Smooth muscle cell (in vitro differentiated cells): ENCODE measurements around the gene MLLT1. TPM values are rescaled to one million over a fixed set of nuclear protein-coding genes. Genes with fewer than 3 reads are reported as not detected.

Experiments used
- DNase-seq: peaks from one replicate; lab custom pipeline; 2025; ENCODE audit not compliant: unreplicated experiment; lab: John Stamatoyannopoulos, UW
- H2AFZ ChIP-seq: fragments of 200-600 bp; sonication (generic); 2 replicates; pipeline ENCODE4 v1.6.0; 2016; ENCODE audit warnings: antibody characterized with exemption, low read depth, mild to moderate bottlenecking
- H3F3A ChIP-seq: fragments of 200-600 bp; sonication (generic); 2 replicates; pipeline ENCODE4 v1.6.0; 2017; ENCODE audit warnings: antibody characterized with exemption, low read depth
- H3K27ac ChIP-seq: fragments of 200-600 bp; sonication (generic); 2 replicates; pipeline ENCODE4 v1.5.1; 2016; ENCODE audit warnings: low read depth, mild to moderate bottlenecking
- H3K27me3 ChIP-seq: fragments of 200-600 bp; sonication (generic); 2 replicates; pipeline ENCODE4 v1.6.1; 2016; ENCODE audit warnings: low read depth, mild to moderate bottlenecking
- H3K36me3 ChIP-seq: fragments of 200-600 bp; sonication (generic); 2 replicates; pipeline ENCODE4 v1.5.1; 2016; ENCODE audit warnings: low read depth
- H3K4me1 ChIP-seq: fragments of 200-600 bp; sonication (generic); 2 replicates; pipeline ENCODE4 v1.5.1; 2016; ENCODE audit warnings: low read depth
- H3K4me2 ChIP-seq: fragments of 200-600 bp; sonication (generic); 2 replicates; pipeline ENCODE4 v1.6.0; 2016; ENCODE audit warnings: mild to moderate bottlenecking
- H3K4me3 ChIP-seq: fragments of 200-600 bp; sonication (generic); 2 replicates; pipeline ENCODE4 v1.5.1; 2016; ENCODE audit warnings: mild to moderate bottlenecking
- H3K79me2 ChIP-seq: fragments of 200-600 bp; sonication (generic); 2 replicates; pipeline ENCODE4 v1.6.0; 2016; ENCODE audit warnings: low read depth, mild to moderate bottlenecking
- H3K9ac ChIP-seq: fragments of 200-600 bp; sonication (generic); 2 replicates; pipeline ENCODE4 v1.6.0; 2016; ENCODE audit warnings: low read depth
- H3K9me3 ChIP-seq: fragments of 200-600 bp; sonication (generic); replicated peaks from 2 replicates; pipeline ENCODE4 v1.5.1; 2016; ENCODE audit warnings: low read depth
- H4K20me1 ChIP-seq: fragments of 200-600 bp; sonication (generic); 2 replicates; pipeline ENCODE4 v1.6.0; 2016; ENCODE audit warnings: low read depth
- WGBS: methylation state at CpG from one replicate; pipeline ENCODE4 v1.1.7; 2016; ENCODE audit warnings: low lambda C conversion rate; 5-methylcytosine and 5-hydroxymethylcytosine counted together
- polyA plus RNA-seq: library from polyadenylated mRNA; unstranded; fragments of >200 nt; fragmentation: Nextera tagmentation; extraction: Ambion mirVana; gene quantifications from 2 replicates; pipeline ENCODE4 v1.2.1, GENCODE V29; 2016
- total RNA-seq: library from RNA; depleted of rRNA; stranded (reverse); fragments of >200 nt; gene quantifications from 2 replicates; pipeline ENCODE4 v1.2.3, GENCODE V29; 2014
- TF ChIP-seq, protein P1 (sequence below): fragments of 200-600 bp; sonication (generic); IDR thresholded peaks from 2 replicates; pipeline ENCODE4 v1.5.1; 2017; ENCODE audit warnings: borderline replicate concordance, mild to moderate bottlenecking, antibody characterized with exemption; ENCODE audit not compliant: insufficient read depth, poor library complexity, severe bottlenecking

The MLLT1 gene
- total and polyA plus RNA-seq, 2 experiments from 2014 or later: 18.8 to 27.3 TPM

- no peak for DNase-seq
- no peak overlapping the region for H3K4me3 ChIP-seq
- no peaks in the 10 kb centered on the region for H3K36me3 ChIP-seq
- no peak overlapping the region for H2AFZ ChIP-seq
- no peak overlapping the region for H3K9ac ChIP-seq
- no peaks in the 10 kb centered on the region for H3F3A ChIP-seq
- H3K4me2 ChIP-seq: no peak overlapping the region
- no peak overlapping the region for H3K27ac ChIP-seq
- H4K20me1 ChIP-seq: peaks cover 98% of the 10 kb centered on the region
- H3K4me1 ChIP-seq: peaks cover 10% of the 10 kb centered on the region
- no peaks in the 10 kb centered on the region for H3K27me3 ChIP-seq
- no peaks in the 10 kb centered on the region for H3K9me3 ChIP-seq
- H3K79me2 ChIP-seq: peaks cover 55% of the 10 kb centered on the region
- WGBS: 98% methylated on average over 26 of the region's 27 CpGs
- TF ChIP-seq, protein P1, sequence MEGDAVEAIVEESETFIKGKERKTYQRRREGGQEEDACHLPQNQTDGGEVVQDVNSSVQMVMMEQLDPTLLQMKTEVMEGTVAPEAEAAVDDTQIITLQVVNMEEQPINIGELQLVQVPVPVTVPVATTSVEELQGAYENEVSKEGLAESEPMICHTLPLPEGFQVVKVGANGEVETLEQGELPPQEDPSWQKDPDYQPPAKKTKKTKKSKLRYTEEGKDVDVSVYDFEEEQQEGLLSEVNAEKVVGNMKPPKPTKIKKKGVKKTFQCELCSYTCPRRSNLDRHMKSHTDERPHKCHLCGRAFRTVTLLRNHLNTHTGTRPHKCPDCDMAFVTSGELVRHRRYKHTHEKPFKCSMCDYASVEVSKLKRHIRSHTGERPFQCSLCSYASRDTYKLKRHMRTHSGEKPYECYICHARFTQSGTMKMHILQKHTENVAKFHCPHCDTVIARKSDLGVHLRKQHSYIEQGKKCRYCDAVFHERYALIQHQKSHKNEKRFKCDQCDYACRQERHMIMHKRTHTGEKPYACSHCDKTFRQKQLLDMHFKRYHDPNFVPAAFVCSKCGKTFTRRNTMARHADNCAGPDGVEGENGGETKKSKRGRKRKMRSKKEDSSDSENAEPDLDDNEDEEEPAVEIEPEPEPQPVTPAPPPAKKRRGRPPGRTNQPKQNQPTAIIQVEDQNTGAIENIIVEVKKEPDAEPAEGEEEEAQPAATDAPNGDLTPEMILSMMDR: no peak
These were observed 50.4 kb downstream of the MLLT1 start for GRCh38 chr19:6229216-6229913.

DNA sequence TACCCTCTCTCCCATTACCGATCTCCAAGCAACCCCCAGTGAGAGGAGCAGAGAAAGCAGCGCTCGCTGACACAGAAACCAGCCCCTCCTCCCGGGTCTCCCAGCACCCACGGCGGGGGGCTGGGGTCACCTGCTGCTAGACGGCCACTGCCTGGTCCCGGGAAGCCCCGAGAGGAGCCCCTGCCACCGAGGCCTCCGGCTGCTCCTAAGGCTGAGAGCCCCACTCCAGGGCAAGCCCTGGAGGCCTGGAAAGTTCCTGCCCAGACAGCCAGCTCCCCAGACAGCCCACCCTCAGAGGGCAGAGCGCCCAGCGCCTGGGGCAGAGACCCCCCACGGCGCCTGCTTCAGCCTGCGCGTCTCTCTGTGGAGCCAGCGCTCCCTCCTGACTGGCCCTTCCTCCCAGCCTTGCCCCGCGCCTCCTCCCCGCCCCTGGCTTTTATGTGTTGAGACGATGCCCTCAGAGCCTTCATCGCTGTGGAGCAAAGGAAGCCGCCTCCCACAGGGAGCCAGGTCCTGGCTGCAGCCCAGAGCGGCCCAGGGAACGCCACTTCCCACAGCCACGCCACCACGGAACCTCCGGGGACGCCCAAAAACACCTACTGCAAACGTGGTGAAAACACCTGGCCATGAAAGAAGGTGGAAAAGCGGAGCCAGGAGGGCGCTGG, 51.1 kb downstream of the MLLT1 start:
- Histone ChIP-seq H3K4me3 (no peak overlapping the region), H3K36me3 (no peaks in the 10 kb centered on the region), H3K27me3 (no peaks in the 10 kb centered on the region), H4K20me1 (peaks cover 98% of the 10 kb centered on the region), H3K9ac (no peak overlapping the region), H3K4me1 (peaks cover 6% of the 10 kb centered on the region), H3K79me2 (peaks cover 48% of the 10 kb centered on the region), H3K9me3 (no peaks in the 10 kb centered on the region), H3K4me2 (no peak overlapping the region), H3K27ac (no peak overlapping the region), H3F3A (no peaks in the 10 kb centered on the region), H2AFZ (no peak overlapping the region)
- no peak for DNase-seq
- TF ChIP-seq, protein P1: no peak
- WGBS: 91% methylated on average over 32 of the region's 33 CpGs

DNA sequence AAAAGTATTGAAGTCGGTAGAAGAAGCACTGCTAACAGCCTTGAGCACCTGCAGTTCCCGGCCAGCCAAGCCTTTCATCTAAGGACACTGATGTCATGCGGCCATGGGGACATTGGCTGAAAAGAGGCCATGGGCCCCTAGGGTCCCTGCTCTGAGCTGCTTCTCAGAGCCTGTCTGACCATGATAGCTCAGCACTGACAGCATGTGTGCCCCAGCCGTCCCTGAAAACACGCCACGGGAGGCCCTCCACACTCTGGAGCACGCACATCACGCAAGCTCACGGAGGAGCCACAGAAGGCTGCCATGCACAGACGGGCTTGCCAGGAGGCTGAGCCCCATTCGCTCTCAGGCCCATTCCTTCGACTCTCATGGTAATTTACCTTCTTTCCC, 51.8 kb downstream of the MLLT1 start:
- no peak overlapping the region for H3K4me2 ChIP-seq
- peaks cover under 1% of the 10 kb centered on the region for H3K4me1 ChIP-seq
- H2AFZ ChIP-seq: no peak overlapping the region
- no peak for DNase-seq
- H3K27ac ChIP-seq: no peak overlapping the region
- no peak overlapping the region for H3K4me3 ChIP-seq
- no peaks in the 10 kb centered on the region for H3K36me3 ChIP-seq
- no peaks in the 10 kb centered on the region for H3K9me3 ChIP-seq
- peaks cover 98% of the 10 kb centered on the region for H4K20me1 ChIP-seq
- no peaks in the 10 kb centered on the region for H3F3A ChIP-seq
- no peaks in the 10 kb centered on the region for H3K27me3 ChIP-seq
- TF ChIP-seq, protein P1: no peak
- peaks cover 40% of the 10 kb centered on the region for H3K79me2 ChIP-seq
- no peak overlapping the region for H3K9ac ChIP-seq
- 95% methylated on average over 12 of the region's 12 CpGs for WGBS
